K562 (cell line): ENCODE measurements around the gene EXOC4.

Experiments used
- E2F4 ChIP-seq: sonication (generic); formaldehyde crosslinking; IDR thresholded peaks from 2 replicates; pipeline ENCODE4 v1.8.0; 2022; ENCODE audit warnings: mild to moderate bottlenecking, low read depth, missing genetic modification reagents
- ELK3 ChIP-seq: fragments of 450-650 bp; formaldehyde crosslinking; IDR thresholded peaks from 2 replicates; pipeline ENCODE4 v1.4.0; 2020; ENCODE audit warnings: mild to moderate bottlenecking
- ETS1 ChIP-seq: conservative IDR thresholded peaks from 2 replicates; pipeline ENCODE4 v1.6.1; 2011; ENCODE audit warnings: low read depth, mild to moderate bottlenecking, low read length; ENCODE audit not compliant: control insufficient read depth
- EZH2 ChIP-seq: IDR thresholded peaks from 2 replicates; pipeline ENCODE4 v1.6.1; 2012; ENCODE audit warnings: low read depth, mild to moderate bottlenecking, inconsistent platforms, low read length, borderline replicate concordance
- FOXJ3 ChIP-seq: sonication (generic); formaldehyde crosslinking; IDR thresholded peaks from 2 replicates; pipeline ENCODE4 v1.4.0; 2020; ENCODE audit warnings: mild to moderate bottlenecking, missing genetic modification reagents
- HIVEP1 ChIP-seq: fragments of 250-450 bp; sonication (Bioruptor Pico); IDR thresholded peaks from 2 replicates; pipeline ENCODE4 v1.4.0; 2020; ENCODE audit warnings: mild to moderate bottlenecking
- KDM1A ChIP-seq, 2 experiments: fragments of 450-650 bp; IDR thresholded peaks; 2 replicates each; pipeline ENCODE4 v1.6.1; 2016; ENCODE audit warnings: mild to moderate bottlenecking in 2 of 2
- MXI1 ChIP-seq: IDR thresholded peaks from 2 replicates; pipeline ENCODE4 v1.6.1; 2011; ENCODE audit warnings: low read depth, mild to moderate bottlenecking, improper control_type of control experiment, low read length
- POLR2A ChIP-seq: fragments of 450-650 bp; conservative IDR thresholded peaks from 2 replicates; pipeline ENCODE4 v1.6.1; 2016
- RAD21 ChIP-seq, 2 experiments: fragments of 250-450 bp in 1 of 2; fragments of 450-650 bp in 1 of 2; sonication (Bioruptor Pico) in 1 of 2; formaldehyde crosslinking in 1 of 2; IDR thresholded peaks in 1 of 2; conservative IDR thresholded peaks in 1 of 2; 2 replicates each; pipeline versions ENCODE4 v1.4.0 to v1.8.0; 2020 to 2022; ENCODE audit warnings: mild to moderate bottlenecking in 2 of 2, moderate library complexity in 1 of 2
- SP2 ChIP-seq: IDR thresholded peaks from 2 replicates; pipeline ENCODE4 v1.6.1; 2011; ENCODE audit warnings: mild to moderate bottlenecking, low read depth, low read length, moderate library complexity; ENCODE audit not compliant: poor library complexity, severe bottlenecking; ENCODE audit errors: extremely low read depth
- ZNF121 ChIP-seq: sonication (generic); formaldehyde crosslinking; conservative IDR thresholded peaks from 2 replicates; pipeline ENCODE4 v1.8.0; 2022; ENCODE audit warnings: missing genetic modification reagents
- TF ChIP-seq, protein P1 (sequence below), 3 experiments: IDR thresholded peaks in 2 of 3; conservative IDR thresholded peaks in 1 of 3; 2 replicates each; pipeline ENCODE4 v1.5.1; 2011 to 2012; ENCODE audit warnings: low read length in 3 of 3, mild to moderate bottlenecking in 3 of 3, control low read depth in 2 of 3, improper control_type of control experiment in 1 of 3, inconsistent platforms in 1 of 3, low read depth in 1 of 3, mixed read lengths in 1 of 3, moderate library complexity in 1 of 3; ENCODE audit not compliant: insufficient read depth in 2 of 3

DNA sequence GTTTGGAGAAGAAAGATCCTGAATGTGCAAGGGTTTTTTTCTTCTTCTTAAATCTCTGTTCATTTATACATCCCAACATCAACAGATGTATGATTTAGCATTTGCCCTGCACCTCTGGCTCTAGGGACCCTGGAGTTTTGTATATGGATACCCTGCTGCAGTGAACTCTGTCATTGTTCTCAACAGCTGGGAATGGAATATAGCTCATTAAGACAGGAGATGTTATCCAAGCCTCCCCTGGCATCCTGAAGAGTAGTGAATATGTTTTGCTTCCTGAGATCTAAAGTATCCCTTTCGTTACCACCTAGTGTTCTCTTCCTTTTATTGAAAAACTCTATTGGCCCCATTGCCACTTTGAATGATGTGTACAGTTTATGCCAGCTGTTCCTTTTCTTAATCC is 275.9 kb downstream of the EXOC4 start:
- TF ChIP-seq SP2 (no peak), KDM1A (IDR thresholded peaks at IDR 0.05) (no peak), ETS1 (no peak), EZH2 (no peak), E2F4 (CRISPR knock-in tag) (no peak), POLR2A (no peak), ZNF121 (no peak), RAD21 (CRISPR knock-in tag; conservative IDR thresholded peaks at IDR 0.05 in 1 of 2, IDR thresholded peaks at IDR 0.05 in 1 of 2) (no peak), MXI1 (no peak), ELK3 (CRISPR knock-in tag) (no peak), FOXJ3 (CRISPR knock-in tag) (no peak), HIVEP1 (CRISPR knock-in tag) (no peak)
- TF ChIP-seq, protein P1, sequence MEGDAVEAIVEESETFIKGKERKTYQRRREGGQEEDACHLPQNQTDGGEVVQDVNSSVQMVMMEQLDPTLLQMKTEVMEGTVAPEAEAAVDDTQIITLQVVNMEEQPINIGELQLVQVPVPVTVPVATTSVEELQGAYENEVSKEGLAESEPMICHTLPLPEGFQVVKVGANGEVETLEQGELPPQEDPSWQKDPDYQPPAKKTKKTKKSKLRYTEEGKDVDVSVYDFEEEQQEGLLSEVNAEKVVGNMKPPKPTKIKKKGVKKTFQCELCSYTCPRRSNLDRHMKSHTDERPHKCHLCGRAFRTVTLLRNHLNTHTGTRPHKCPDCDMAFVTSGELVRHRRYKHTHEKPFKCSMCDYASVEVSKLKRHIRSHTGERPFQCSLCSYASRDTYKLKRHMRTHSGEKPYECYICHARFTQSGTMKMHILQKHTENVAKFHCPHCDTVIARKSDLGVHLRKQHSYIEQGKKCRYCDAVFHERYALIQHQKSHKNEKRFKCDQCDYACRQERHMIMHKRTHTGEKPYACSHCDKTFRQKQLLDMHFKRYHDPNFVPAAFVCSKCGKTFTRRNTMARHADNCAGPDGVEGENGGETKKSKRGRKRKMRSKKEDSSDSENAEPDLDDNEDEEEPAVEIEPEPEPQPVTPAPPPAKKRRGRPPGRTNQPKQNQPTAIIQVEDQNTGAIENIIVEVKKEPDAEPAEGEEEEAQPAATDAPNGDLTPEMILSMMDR (IDR thresholded peaks at IDR 0.05 in 2 of 3, conservative IDR thresholded peaks at IDR 0.05 in 1 of 3; ENCODE audit: insufficient read depth in 2 of 3, low read depth in 1 of 3, low read length in 3 of 3), result no peak
